ENCODE results near the gene MPPED2. TPM values are rescaled to one million over a fixed set of nuclear protein-coding genes. Genes with fewer than 3 reads are reported as not detected.

The MPPED2 gene
- polyA plus RNA-seq, 1 donor (not counting 4 experiments of a cell fraction or from before 2014, with no cell fraction given), result not detected

- Histone ChIP-seq H3K9me1 (ENCODE audit: control insufficient read depth, extremely low read depth, insufficient read depth, low read length) (no peaks in the 10 kb centered on the region), H3K36me3 (ENCODE audit: control insufficient read depth in 2 of 2, extremely low read depth in 1 of 2, insufficient read depth in 2 of 2, low read length in 2 of 2) (no peaks in the 10 kb centered on the region), H3K9me3 (ENCODE audit: control insufficient read depth, low read depth, low read length) (no peaks in the 10 kb centered on the region), H3K4me1 (ENCODE audit: control insufficient read depth, extremely low read depth, insufficient read depth, low read length) (no peaks in the 10 kb centered on the region), H3K79me2 (ENCODE audit: control insufficient read depth, insufficient read depth, low read length) (no peaks in the 10 kb centered on the region), H4K20me1 (ENCODE audit: control insufficient read depth, extremely low read depth, insufficient read depth, low read length) (no peaks in the 10 kb centered on the region), H3K4me2 (ENCODE audit: control insufficient read depth, extremely low read depth, insufficient read depth, low read depth, low read length) (no peak overlapping the region), H3K27ac (ENCODE audit: control insufficient read depth, insufficient read depth, low read length) (no peak overlapping the region), H3K9ac (ENCODE audit: control insufficient read depth, extremely low read depth, insufficient read depth, low read length) (no peak overlapping the region), H2AFZ (ENCODE audit: control insufficient read depth, low read length) (no peak overlapping the region), H3K27me3 (ENCODE audit: control insufficient read depth, extremely low read depth, insufficient read depth, low read length) (no peaks in the 10 kb centered on the region), H3K4me3 (ENCODE audit: control insufficient read depth in 2 of 3, extremely low read depth in 1 of 3, insufficient read depth in 2 of 3, low read depth in 1 of 3, low read length in 3 of 3) (no peak overlapping the region)
- dilution Hi-C loops (cut with MboI; ENCODE audit: extremely low pct_ligation_motif_present, low sequenced_read_pairs), result no loop called here
- FAIRE-seq (no peak), DNase-seq (ENCODE audit: low read depth, low spot score) (no peak)
- no peak for TF ChIP-seq EZH2 (IDR thresholded peaks at IDR 0.05; ENCODE audit: low read length)
- no peak for TF ChIP-seq CTCF (optimal IDR thresholded peaks at IDR 0.05 in 1 of 3, IDR thresholded peaks at IDR 0.05 in 1 of 3, conservative IDR thresholded peaks at IDR 0.05 in 1 of 3; ENCODE audit: extremely low read depth in 1 of 3, insufficient read depth in 2 of 3, low read length in 3 of 3)
Measured at GRCh38 chr11:30511408-30511807, 74.7 kb downstream of the MPPED2 start.

DNA sequence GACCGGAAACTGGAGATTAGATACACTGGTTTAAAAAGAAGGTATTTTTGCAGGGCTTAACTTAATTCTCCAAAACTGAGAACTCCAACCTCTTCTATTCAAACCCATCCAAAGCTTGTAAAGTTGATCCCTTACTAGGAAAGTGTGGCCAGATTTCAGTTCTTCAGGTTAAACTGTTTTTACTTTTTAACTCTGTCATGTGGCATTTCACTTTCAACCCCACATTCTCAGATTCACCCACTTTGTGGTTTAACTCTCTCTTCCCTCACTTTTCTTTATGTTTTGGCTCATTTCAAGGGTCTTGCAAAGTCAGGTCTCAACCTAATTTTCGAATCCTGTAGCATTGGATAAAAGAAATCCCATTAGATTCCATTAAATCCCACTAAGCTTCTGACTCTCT is 75.4 kb downstream of the MPPED2 start:
- no peak for TF ChIP-seq EZH2 (IDR thresholded peaks at IDR 0.05; ENCODE audit: low read length)
- TF ChIP-seq CTCF (optimal IDR thresholded peaks at IDR 0.05 in 1 of 3, IDR thresholded peaks at IDR 0.05 in 1 of 3, conservative IDR thresholded peaks at IDR 0.05 in 1 of 3; ENCODE audit: extremely low read depth in 1 of 3, insufficient read depth in 2 of 3, low read length in 3 of 3), result no peak
- Histone ChIP-seq H3K36me3 (ENCODE audit: control insufficient read depth in 2 of 2, extremely low read depth in 1 of 2, insufficient read depth in 2 of 2, low read length in 2 of 2) (no peaks in the 10 kb centered on the region), H3K27ac (ENCODE audit: control insufficient read depth, insufficient read depth, low read length) (no peak overlapping the region), H3K9me1 (ENCODE audit: control insufficient read depth, extremely low read depth, insufficient read depth, low read length) (no peaks in the 10 kb centered on the region), H3K4me1 (ENCODE audit: control insufficient read depth, extremely low read depth, insufficient read depth, low read length) (no peaks in the 10 kb centered on the region), H3K79me2 (ENCODE audit: control insufficient read depth, insufficient read depth, low read length) (no peaks in the 10 kb centered on the region), H4K20me1 (ENCODE audit: control insufficient read depth, extremely low read depth, insufficient read depth, low read length) (no peaks in the 10 kb centered on the region), H3K9ac (ENCODE audit: control insufficient read depth, extremely low read depth, insufficient read depth, low read length) (no peak overlapping the region), H3K4me3 (ENCODE audit: control insufficient read depth in 2 of 3, extremely low read depth in 1 of 3, insufficient read depth in 2 of 3, low read depth in 1 of 3, low read length in 3 of 3) (no peak overlapping the region), H3K27me3 (ENCODE audit: control insufficient read depth, extremely low read depth, insufficient read depth, low read length) (no peaks in the 10 kb centered on the region), H3K4me2 (ENCODE audit: control insufficient read depth, extremely low read depth, insufficient read depth, low read depth, low read length) (no peak overlapping the region), H2AFZ (ENCODE audit: control insufficient read depth, low read length) (no peak overlapping the region), H3K9me3 (ENCODE audit: control insufficient read depth, low read depth, low read length) (no peaks in the 10 kb centered on the region)
- DNase-seq (ENCODE audit: low read depth, low spot score) (no peak), FAIRE-seq (no peak)
- dilution Hi-C loops (cut with MboI; ENCODE audit: extremely low pct_ligation_motif_present, low sequenced_read_pairs), result no loop called here

Data from keratinocyte (primary cell).